ENCODE results near the gene SLC5A1. TPM values are rescaled to one million over a fixed set of nuclear protein-coding genes. Genes with fewer than 3 reads are reported as not detected.
A peak's percentile ranks its signal among the peaks of the same experiment; 100 is the strongest.

SLC5A1 gene
- total and polyA plus RNA-seq, 2 of the 13 experiments (the other 11 are each of a cell fraction or from before 2014, with no cell fraction given), result not detected

- no TSS peak for BruUV-seq (replicated peaks)
- intact Hi-C loops (cut with micrococcal nuclease; ENCODE audit: unreplicated experiment) (no loop called here), in situ Hi-C loops (cut with HindIII; ENCODE audit: extremely low pct_ligation_motif_present, low pct_unique_long_range_greater_than_20kb) (no loop called here)
- H3K9me3 ChIP-seq (ENCODE audit: low read length), result no peaks in the 10 kb centered on the region
- peak; percentile 20 for DNase-seq (ENCODE audit: low spot score)
- H3K9ac ChIP-seq (ENCODE audit: insufficient read depth, low read depth, low read length), result no peak overlapping the region
- POLR2A ChIA-PET, result no interaction called here
- 18% methylated on average over 5 of the region's 5 CpGs for WGBS (ENCODE audit: low lambda C conversion rate)
- H2AFZ ChIP-seq (ENCODE audit: low read length), result no peak overlapping the region
- no peaks in the 10 kb centered on the region for H3K4me1 ChIP-seq (ENCODE audit: insufficient read depth, low read length)
- no peak overlapping the region for H3K4me2 ChIP-seq (ENCODE audit: low read depth, low read length)
- CTCF ChIA-PET (ENCODE audit: low intra/inter-chr PET ratio, low total read pairs), result no interaction called here
- H3K36me3 ChIP-seq (replicated peaks in 1 of 2; ENCODE audit: control insufficient read depth in 1 of 2, insufficient read depth in 2 of 2, low read length in 2 of 2), result no peaks in the 10 kb centered on the region
- ATAC-seq, result no peak
- TF ChIP-seq CEBPZ (IDR thresholded peaks at IDR 0.05; ENCODE audit: low read length) (no peak), ATF4 (CRISPR knock-in tag; IDR thresholded peaks at IDR 0.05) (peak in 1 of 2 experiments; percentile 50; a peak in 2 of 4 replicates), NFE2L2 (IDR thresholded peaks at IDR 0.05; ENCODE audit: low read length) (peak; percentile 44; the same call in 1 of the 2 replicates), SIX4 (CRISPR knock-in tag; IDR thresholded peaks at IDR 0.05) (peak; percentile 90), ZNF644 (CRISPR knock-in tag; IDR thresholded peaks at IDR 0.05; ENCODE audit: low read depth) (0 out of 2 replicates have a peak, but pooled peaks have one; percentile 51), TCF7L2 (IDR thresholded peaks at IDR 0.05; ENCODE audit: low read depth, low read length) (no peak), SIX1 (CRISPR knock-in tag; IDR thresholded peaks at IDR 0.05; ENCODE audit: borderline replicate concordance) (peak; percentile 67; the same call in 1 of the 2 replicates), FOSL2 (CRISPR knock-in tag; IDR thresholded peaks at IDR 0.05) (peak; percentile 75)
- no peak for FAIRE-seq
- no peaks in the 10 kb centered on the region; a peak in 1 of 5 replicates for H3K27me3 ChIP-seq (ENCODE audit: control insufficient read depth in 1 of 2, insufficient read depth in 2 of 2, low read length in 2 of 2)
- no peaks in the 10 kb centered on the region for H4K20me1 ChIP-seq (ENCODE audit: insufficient read depth, low read length)
- no peak overlapping the region for H3K27ac ChIP-seq (ENCODE audit: extremely low read length, insufficient read depth, low read length)
- no peak overlapping the region for H3K4me3 ChIP-seq (replicated peaks in 1 of 3; ENCODE audit: insufficient read depth in 1 of 3, low read depth in 2 of 3, low read length in 3 of 3)
- H3K79me2 ChIP-seq (ENCODE audit: insufficient read depth, low read length), result no peaks in the 10 kb centered on the region
Measured at GRCh38 chr22:32050678-32051515, 7.8 kb downstream of the SLC5A1 start.

Data from HepG2 (cell line).